Loucy (cell line): ENCODE data around the gene USH1C.

Experiments
- H2AFZ ChIP-seq: fragments of 200-600 bp; sonication (generic); 2 replicates; pipeline ENCODE4 v1.6.0; 2016; ENCODE audit warnings: antibody characterized with exemption, mild to moderate bottlenecking, low read length, moderate library complexity
- H3F3A ChIP-seq: fragments of 200-600 bp; 2 replicates; pipeline ENCODE4 v1.6.0; 2016; ENCODE audit warnings: antibody characterized with exemption, low read depth, mild to moderate bottlenecking
- H3K27me3 ChIP-seq: fragments of 200-600 bp; sonication (generic); 2 replicates; pipeline ENCODE4 v1.6.1; 2014; ENCODE audit warnings: low read length, mild to moderate bottlenecking; ENCODE audit not compliant: insufficient read depth, poor library complexity, severe bottlenecking
- H3K36me3 ChIP-seq: fragments of 200-600 bp; sonication (generic); 2 replicates; pipeline ENCODE4 v1.6.1; 2016; ENCODE audit warnings: low read length; ENCODE audit not compliant: insufficient read depth
- H3K4me1 ChIP-seq: fragments of 200-600 bp; sonication (generic); 2 replicates; pipeline ENCODE4 v1.5.1; 2014; ENCODE audit warnings: low read length, mild to moderate bottlenecking; ENCODE audit not compliant: insufficient read depth, poor library complexity, severe bottlenecking
- H3K4me2 ChIP-seq: fragments of 200-600 bp; sonication (generic); 2 replicates; pipeline ENCODE4 v1.6.0; 2014; ENCODE audit warnings: antibody characterized with exemption, low read length, low read depth, mild to moderate bottlenecking; ENCODE audit not compliant: poor library complexity, severe bottlenecking
- H3K4me3 ChIP-seq: fragments of 200-600 bp; sonication (generic); 2 replicates; pipeline ENCODE4 v1.5.1; 2014; ENCODE audit warnings: low read length, mild to moderate bottlenecking, mixed read lengths; ENCODE audit not compliant: poor library complexity, severe bottlenecking
- H3K79me2 ChIP-seq: fragments of 200-600 bp; sonication (generic); 2 replicates; pipeline ENCODE4 v1.6.1; 2014; ENCODE audit warnings: low read length; ENCODE audit not compliant: insufficient read depth
- H3K9ac ChIP-seq: fragments of 200-600 bp; sonication (generic); 2 replicates; pipeline ENCODE4 v1.6.0; 2014; ENCODE audit warnings: mild to moderate bottlenecking, low read depth, low read length, moderate library complexity; ENCODE audit not compliant: poor library complexity, severe bottlenecking
- H3K9me2 ChIP-seq: fragments of 200-600 bp; sonication (generic); replicated peaks from 2 replicates; pipeline ENCODE4 v1.6.1; 2016; ENCODE audit warnings: low read depth, low read length, mixed read lengths
- H3K9me3 ChIP-seq: fragments of 200-600 bp; sonication (generic); 2 replicates; pipeline ENCODE4 v1.6.1; 2014; ENCODE audit warnings: mild to moderate bottlenecking, antibody characterized with exemption, low read length, low read depth; ENCODE audit not compliant: insufficient read depth
- H4K20me1 ChIP-seq: fragments of 200-600 bp; sonication (generic); 2 replicates; pipeline ENCODE4 v1.6.0; 2014; ENCODE audit warnings: antibody characterized with exemption, low read length, mild to moderate bottlenecking; ENCODE audit not compliant: insufficient read depth, poor library complexity, severe bottlenecking
- CTCF ChIP-seq: fragments of 200-600 bp; sonication (generic); conservative IDR thresholded peaks from 2 replicates; pipeline ENCODE4 v1.5.1; 2014; ENCODE audit warnings: mild to moderate bottlenecking, antibody characterized with exemption, low read length
- EZH2phosphoT487 ChIP-seq: fragments of 200-600 bp; IDR thresholded peaks from 2 replicates; pipeline ENCODE4 v1.6.1; 2018; ENCODE audit warnings: antibody characterized with exemption, mild to moderate bottlenecking, moderate library complexity, borderline replicate concordance

The USH1C gene

GRCh38 chr11:17515443-17516176 is 28.6 kb downstream of the USH1C start:
- Histone ChIP-seq H4K20me1 (no peaks in the 10 kb centered on the region), H3K4me1 (no peaks in the 10 kb centered on the region), H3K9me3 (no peaks in the 10 kb centered on the region), H3K4me3 (no peak overlapping the region), H3K9me2 (no peaks in the 10 kb centered on the region), H3K27me3 (no peaks in the 10 kb centered on the region), H3F3A (no peaks in the 10 kb centered on the region), H3K9ac (no peak overlapping the region), H3K36me3 (no peaks in the 10 kb centered on the region), H3K79me2 (no peaks in the 10 kb centered on the region), H3K4me2 (no peak overlapping the region), H2AFZ (no peak overlapping the region)
- TF ChIP-seq EZH2phosphoT487: no peak
- TF ChIP-seq CTCF: no peak

DNA sequence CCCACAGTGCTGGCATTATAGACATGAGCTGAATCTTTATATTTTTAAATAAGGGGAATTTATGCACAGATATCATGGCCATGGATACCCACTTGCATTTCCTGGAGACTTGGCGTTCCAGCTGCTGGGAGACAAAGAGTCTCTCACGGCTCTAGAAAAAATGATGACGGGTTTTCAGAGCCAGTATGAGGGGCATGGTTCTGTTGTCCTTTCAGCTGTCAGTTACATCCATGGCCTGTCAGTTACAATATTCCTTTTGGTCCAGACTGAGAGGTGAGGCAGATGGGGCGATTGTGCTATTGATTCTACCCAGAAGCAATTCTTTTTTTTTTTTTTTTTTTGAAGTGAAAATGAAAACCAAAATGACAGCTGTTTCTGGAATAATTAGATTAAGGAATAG is 29.7 kb downstream of the USH1C start:
- H3K4me2 ChIP-seq: no peak overlapping the region
- no peaks in the 10 kb centered on the region for H3K27me3 ChIP-seq
- H3K4me1 ChIP-seq: no peaks in the 10 kb centered on the region
- TF ChIP-seq EZH2phosphoT487: no peak
- H3K36me3 ChIP-seq: no peaks in the 10 kb centered on the region
- no peaks in the 10 kb centered on the region for H3K9me2 ChIP-seq
- no peak overlapping the region for H3K4me3 ChIP-seq
- no peaks in the 10 kb centered on the region for H3F3A ChIP-seq
- H3K9me3 ChIP-seq: no peaks in the 10 kb centered on the region
- H4K20me1 ChIP-seq: no peaks in the 10 kb centered on the region
- no peak overlapping the region for H3K9ac ChIP-seq
- no peak overlapping the region for H2AFZ ChIP-seq
- no peaks in the 10 kb centered on the region for H3K79me2 ChIP-seq

GRCh38 chr11:17513853-17514252 is 30.4 kb downstream of the USH1C start:
- no peak for TF ChIP-seq CTCF
- no peak for TF ChIP-seq EZH2phosphoT487
- Histone ChIP-seq H3K36me3 (no peaks in the 10 kb centered on the region), H3K9me3 (no peaks in the 10 kb centered on the region), H3K27me3 (no peaks in the 10 kb centered on the region), H3K79me2 (no peaks in the 10 kb centered on the region), H3K9me2 (no peaks in the 10 kb centered on the region), H3K9ac (no peak overlapping the region), H3K4me3 (no peak overlapping the region), H3K4me2 (no peak overlapping the region), H2AFZ (no peak overlapping the region), H3F3A (no peaks in the 10 kb centered on the region), H4K20me1 (no peaks in the 10 kb centered on the region), H3K4me1 (no peaks in the 10 kb centered on the region)

- Histone ChIP-seq H2AFZ (no peak overlapping the region), H3K27me3 (no peaks in the 10 kb centered on the region), H3K36me3 (no peaks in the 10 kb centered on the region), H3K4me2 (no peak overlapping the region), H3K79me2 (no peaks in the 10 kb centered on the region), H3K4me3 (no peak overlapping the region), H3K9me2 (no peaks in the 10 kb centered on the region), H4K20me1 (no peaks in the 10 kb centered on the region), H3K4me1 (no peaks in the 10 kb centered on the region), H3K9ac (no peak overlapping the region), H3K9me3 (no peaks in the 10 kb centered on the region), H3F3A (no peaks in the 10 kb centered on the region)
- TF ChIP-seq EZH2phosphoT487: no peak
- no peak for TF ChIP-seq CTCF
Observed at GRCh38 chr11:17512101-17512500, 32.1 kb downstream of the USH1C start.
